Measurements from ENCODE around the gene PRDX2.

DNA sequence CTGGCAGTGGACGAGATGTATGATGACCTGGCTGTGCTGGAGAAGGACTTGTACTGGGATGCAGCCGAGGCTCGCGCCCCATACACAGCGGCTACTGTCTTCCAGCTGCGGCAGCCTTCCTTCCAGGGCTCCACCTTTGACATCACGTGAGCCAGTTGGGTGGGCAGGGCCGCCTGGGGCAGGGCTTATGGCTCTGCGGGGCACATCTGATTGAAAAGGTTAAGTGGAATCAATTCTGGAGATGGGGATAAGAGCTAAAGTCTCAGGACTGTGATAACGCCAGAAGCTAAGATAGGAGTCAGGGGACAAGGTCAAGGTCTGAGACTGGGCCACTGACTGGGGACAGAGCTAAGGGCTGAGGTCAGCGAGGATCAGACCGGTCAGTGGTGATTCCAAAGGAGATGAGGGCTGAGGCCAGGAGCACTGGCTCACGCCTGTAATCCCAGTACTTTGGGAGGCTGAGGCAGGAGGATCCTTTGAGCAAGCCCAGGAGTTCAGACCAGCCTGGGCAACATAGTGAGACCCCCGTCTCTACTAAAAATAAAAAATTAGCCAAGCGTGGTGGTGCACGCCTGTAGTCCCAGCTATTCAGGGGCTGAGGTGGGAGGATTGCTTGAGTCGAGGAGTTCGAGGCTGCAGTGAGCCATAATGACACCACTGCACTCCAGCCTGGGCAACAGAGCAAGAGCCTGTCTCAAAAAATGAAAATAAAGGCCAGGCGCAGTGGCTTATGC lies 45.3 kb downstream of the PRDX2 start:
- TF ChIP-seq EZH2phosphoT487 (IDR thresholded peaks at IDR 0.05; ENCODE audit: borderline replicate concordance, low read length) = no peak
- TF ChIP-seq, protein P1, sequence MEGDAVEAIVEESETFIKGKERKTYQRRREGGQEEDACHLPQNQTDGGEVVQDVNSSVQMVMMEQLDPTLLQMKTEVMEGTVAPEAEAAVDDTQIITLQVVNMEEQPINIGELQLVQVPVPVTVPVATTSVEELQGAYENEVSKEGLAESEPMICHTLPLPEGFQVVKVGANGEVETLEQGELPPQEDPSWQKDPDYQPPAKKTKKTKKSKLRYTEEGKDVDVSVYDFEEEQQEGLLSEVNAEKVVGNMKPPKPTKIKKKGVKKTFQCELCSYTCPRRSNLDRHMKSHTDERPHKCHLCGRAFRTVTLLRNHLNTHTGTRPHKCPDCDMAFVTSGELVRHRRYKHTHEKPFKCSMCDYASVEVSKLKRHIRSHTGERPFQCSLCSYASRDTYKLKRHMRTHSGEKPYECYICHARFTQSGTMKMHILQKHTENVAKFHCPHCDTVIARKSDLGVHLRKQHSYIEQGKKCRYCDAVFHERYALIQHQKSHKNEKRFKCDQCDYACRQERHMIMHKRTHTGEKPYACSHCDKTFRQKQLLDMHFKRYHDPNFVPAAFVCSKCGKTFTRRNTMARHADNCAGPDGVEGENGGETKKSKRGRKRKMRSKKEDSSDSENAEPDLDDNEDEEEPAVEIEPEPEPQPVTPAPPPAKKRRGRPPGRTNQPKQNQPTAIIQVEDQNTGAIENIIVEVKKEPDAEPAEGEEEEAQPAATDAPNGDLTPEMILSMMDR (conservative IDR thresholded peaks at IDR 0.05; ENCODE audit: low read depth, low read length) = no peak
- no peak for TF ChIP-seq EZH2 (IDR thresholded peaks at IDR 0.05; ENCODE audit: low read length, unreplicated experiment)

Measured in PC-3 (cell line).